HG03135 (cell line): Measurements from ENCODE around the gene QKI.
"Not testable (repeated sequence)": the region's sequence is repeated elsewhere in the genome, so short reads cannot be mapped to it uniquely, and the experiment has no call there.

ENCODE experiments used
- ATAC-seq: cut with Tn5 transposase; IDR thresholded peaks from one replicate; pipeline ENCODE4 v1.9.1; 2021; ENCODE audit warnings: mild to moderate bottlenecking, moderate library complexity; ENCODE audit not compliant: unreplicated experiment

QKI gene

DNA sequence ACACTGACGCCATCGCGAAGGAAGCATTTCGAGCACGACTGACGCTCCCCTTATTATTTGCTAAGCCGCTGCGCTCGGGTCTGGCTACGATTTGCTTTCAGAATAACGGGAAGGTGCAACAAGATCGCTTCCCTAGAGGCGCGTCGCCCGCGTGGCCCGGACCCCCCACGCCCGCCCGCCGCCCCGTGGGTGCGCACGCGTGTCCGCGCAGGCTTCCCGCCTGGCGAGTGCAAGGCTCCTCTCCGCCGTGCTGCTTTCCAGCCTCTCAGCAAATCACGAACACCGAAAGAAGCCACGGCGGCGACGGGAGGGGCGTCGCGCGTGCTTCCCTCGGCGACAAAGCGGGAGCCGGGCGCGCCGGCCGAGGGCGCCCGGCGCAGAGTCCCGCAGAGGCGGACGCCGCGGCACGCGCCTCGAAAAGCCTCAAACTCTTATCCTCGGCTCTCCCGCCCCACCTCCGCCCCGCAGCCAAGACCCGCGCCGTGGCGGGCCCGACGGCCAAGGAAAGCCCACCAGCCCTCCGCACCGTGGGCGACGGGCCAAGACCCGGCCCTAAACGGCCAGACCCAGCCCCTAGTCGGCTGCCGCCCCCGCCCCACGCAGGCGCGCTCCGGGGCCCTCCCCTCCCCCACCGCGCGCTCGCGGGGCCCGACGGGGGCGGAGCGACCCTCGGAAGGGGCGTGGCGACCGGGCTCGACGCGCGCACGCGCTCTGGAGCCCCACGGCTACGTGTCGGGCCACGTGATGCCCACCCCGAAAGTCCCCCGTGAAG is 987 bp upstream of the QKI start:
- ATAC-seq = peak; percentile 45

DNA sequence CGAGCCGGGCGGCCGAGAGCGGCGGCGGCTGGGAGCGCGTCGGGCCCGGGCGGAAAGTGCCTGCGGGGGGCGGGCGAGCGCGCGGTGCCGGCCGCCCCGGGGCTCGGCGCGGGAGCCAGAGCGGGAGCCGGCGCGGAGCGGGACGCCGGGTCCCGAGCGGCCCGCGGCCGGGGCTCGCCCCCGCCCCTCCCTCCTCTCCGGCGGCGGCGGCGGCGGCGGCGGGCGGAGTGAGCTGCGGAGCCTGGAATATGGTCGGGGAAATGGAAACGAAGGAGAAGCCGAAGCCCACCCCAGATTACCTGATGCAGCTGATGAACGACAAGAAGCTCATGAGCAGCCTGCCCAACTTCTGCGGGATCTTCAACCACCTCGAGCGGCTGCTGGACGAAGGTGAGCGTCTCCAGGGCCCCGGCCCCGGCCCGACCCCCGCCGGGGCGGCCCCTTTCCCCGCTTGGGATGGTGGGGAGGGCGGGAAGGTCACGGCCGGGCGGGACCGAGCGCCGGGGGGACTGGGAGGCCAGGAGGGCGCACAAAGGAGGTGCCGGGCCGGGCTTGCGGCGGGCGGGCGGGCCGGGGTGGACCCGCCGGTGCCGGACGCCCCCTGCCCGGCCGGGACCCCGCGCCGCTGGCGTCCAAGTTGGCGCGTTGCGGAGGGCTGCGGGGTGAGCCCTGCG is 565 bp downstream of the QKI start:
- peak; percentile 0 for ATAC-seq

DNA sequence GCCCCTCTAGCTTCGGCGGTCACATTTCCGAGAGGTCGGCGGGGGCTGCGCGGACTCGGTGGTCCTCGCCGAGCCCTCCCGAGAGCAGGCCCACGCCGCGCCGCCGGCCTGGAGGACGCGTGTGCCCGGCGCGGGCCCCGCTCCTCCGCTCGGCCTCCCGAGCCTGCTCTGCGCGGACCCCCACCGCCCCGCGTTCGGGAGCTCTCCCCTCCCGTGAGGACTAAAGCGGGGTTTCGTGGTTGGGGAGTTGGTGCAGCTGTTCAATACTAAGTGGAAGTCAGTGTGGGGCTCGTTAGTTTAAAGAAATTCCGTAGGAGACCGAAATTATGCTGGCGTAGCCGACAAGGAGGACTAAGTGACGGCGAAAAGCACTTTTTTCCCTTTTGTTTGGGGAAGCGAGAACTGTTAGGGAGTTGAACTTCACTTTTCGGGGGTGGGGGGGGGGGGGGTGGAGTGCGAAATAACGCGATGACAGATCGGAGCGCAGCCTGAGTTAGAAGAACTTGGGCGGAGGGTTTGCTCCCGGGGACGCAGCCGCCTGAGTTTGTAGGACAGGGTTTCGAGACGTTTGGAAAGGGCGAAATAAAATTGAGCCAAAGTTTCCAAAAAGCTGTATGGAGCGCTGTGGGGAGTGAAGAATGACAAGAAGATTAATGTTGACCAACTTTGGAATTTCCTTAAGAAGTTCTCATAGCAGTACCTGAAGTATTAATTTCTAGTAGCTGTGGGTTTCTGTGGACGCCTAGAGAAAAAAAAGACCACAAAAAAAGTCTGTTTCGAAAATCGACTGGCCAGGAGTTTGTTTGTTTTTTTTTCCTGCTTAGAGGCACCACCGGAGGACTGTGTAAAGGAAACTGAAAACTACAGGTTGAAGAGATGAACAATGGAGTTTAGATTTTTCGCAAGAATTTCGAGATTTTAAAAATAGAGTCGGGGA is 1.4 kb downstream of the QKI start:
- no peak for ATAC-seq

DNA sequence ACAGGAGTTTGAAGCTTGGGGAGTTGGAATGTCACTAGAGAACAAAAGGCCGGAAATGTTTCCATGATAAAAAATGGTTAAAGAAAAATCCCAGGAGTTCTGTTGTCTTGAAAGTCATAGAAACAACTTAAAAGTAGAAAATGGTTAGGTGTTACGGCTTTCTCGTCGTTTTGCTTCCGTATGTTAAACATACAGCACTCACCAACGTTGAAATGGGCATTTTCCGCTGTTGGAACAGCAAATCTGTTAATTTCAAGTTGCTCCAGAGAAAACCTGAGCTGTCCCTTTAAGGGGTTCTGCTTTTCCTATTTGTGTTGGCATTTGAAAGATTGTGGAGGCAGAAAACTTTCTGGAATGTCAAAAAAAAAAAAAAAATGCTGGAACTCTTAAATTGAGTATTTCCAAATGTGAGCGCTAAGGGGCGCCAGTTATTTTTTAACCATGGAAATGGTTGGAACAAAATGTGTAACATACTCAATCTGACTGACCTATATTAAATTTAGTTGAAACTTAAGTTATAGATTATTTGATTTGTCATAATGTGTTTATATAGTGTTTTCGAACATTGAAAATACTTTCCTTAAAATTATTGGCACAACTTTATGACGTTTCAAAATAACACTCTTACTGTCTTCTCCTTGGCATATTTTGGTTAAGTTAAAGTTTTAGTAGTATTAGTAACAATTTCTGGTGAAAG is 2.2 kb downstream of the QKI start:
- ATAC-seq = no peak

DNA sequence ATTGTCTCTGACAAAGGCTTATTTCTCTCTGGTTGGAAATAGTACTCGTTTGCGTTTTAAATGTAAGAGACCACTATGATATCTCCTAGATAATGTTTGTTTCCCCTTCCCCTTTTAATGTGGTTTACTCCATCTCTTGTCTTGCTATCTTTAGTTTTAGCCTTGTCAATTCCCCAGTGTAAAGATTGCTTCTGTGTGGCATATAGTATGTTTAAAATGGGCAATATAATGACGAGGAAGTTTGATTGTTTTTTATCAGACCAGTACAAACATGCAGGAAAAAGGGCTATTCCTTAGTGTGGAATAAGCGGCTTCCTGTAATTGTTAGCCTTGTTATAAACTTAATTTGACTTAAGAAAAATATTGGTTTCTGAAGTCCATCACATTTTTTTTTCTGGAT is 3.1 kb downstream of the QKI start:
- no peak for ATAC-seq

DNA sequence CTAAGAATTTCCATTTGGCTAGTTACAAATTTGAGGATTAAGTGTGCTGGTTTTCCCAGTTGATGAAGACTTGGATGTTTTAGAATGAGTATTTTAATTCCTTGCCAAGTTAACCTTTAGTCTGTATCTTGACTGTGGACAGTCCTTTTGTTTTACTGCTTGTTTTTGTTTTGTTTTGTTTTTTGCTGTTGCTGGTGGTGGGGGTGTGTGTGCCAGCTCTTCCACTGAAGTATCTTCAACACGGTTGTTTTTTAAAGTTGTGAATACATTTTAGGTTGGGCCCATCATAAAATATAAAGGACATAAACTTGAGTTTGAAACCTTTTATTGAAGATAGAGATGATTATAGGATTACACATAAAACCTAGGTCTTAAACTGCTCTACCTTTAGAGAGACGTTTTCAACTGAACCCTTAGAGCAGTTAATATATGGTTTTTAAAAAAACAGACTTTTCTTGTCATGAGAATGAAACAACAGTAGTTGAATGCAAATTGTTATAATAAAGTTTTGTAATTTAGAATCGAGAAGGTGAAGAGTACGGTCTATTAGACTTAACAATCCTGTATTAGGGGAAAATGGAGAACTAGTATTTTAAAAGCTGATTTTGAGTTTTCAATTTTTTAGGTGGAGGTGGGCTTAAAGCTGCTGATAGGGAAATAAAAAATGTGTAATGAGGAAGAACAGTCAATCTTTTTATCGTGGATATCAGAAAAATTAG is 4.0 kb downstream of the QKI start:
- ATAC-seq = no peak

DNA sequence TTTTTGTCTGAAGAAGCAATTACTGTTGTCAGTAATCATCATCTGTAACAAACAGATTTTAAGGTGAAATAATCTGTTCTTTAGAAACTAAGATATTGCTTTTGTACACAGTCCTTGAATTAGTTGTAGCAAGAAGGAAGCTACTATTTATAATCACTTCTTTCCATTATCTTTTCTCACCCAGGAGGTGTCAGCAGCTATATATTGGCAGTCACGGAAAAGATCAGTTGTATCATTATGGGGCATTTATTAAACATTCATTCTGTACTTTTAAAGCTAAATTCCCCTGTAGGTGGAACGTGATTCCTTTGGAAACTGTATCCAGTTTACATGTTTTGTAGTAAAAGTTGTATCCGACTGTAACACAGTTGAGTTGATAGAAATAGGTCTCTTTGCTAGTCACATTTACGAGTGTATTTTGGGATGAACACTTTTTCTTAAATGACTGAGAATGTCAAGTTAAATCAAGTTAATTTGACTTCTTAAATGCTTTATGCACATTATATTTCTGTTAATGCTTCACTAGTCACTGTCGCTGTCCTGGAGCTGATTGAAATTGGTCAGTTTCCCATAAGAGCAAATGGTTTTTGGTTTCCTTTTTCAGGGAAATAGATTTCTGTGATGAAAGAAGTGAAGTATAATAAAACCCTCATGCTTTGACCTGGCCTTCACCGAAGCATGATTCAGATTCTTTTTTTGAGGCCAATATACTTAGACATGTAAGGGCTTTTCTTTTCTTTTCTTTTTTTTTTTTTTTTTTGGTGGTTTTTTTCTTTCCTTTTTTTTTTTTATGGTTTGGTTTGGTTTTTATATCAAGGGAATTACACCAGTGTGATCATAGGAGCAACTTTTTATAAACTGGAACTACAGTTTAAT is 5.1 kb downstream of the QKI start:
- no peak for ATAC-seq

DNA sequence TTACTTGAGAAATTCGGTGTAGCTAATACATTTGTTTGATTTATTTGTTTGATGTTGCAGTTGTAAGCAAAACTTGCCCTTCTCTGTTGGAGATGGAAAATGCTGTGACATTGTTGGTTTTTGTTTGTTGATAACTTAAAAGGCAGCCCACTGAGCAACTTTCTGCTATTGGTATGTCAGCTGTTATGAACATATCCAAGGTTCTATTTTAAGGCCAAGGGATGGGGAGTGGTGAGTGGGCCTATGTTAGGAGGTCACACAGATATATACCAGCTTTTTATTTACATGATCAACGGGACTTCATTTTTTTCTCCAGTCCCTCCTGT is 5.7 kb downstream of the QKI start:
- ATAC-seq = no peak

DNA sequence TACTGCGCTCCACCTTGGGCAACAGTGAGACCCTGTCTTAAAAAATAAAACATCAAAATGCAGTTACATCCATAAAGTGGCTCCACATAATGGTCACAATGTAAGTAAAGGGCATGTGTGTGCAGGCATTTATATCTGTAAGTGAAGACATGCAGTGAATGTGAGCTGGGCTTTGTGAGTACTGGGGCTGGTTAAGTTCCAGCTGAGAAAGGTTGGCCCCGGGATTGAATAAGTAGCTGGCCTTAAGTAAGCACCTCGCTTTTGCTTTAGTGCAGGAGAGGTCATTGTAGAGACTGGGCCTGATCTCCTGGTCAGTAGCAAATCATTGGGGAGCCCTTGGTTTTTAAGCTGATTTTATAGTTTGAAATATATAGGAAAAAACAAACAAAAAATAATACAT is 8.0 kb downstream of the QKI start:
- ATAC-seq = no peak

DNA sequence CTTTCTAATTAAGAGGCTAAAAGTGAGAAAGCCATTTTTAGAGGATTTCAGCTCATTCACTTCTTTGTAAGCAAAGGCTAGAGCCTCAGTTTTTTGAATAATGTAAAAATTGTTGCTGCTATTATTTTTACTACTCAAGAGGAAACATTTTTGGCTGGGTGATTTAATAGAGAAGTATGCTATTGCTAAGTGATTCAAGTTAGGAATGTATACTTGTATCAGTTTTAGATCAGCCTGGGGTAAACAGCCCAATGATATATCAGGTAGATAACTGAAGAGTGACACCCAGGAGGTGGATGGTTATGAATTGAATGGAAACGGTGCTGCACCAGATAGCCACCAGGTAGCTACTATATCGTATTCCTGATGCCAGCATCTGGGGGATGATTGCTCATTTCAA is 9.2 kb downstream of the QKI start:
- ATAC-seq = no peak

DNA sequence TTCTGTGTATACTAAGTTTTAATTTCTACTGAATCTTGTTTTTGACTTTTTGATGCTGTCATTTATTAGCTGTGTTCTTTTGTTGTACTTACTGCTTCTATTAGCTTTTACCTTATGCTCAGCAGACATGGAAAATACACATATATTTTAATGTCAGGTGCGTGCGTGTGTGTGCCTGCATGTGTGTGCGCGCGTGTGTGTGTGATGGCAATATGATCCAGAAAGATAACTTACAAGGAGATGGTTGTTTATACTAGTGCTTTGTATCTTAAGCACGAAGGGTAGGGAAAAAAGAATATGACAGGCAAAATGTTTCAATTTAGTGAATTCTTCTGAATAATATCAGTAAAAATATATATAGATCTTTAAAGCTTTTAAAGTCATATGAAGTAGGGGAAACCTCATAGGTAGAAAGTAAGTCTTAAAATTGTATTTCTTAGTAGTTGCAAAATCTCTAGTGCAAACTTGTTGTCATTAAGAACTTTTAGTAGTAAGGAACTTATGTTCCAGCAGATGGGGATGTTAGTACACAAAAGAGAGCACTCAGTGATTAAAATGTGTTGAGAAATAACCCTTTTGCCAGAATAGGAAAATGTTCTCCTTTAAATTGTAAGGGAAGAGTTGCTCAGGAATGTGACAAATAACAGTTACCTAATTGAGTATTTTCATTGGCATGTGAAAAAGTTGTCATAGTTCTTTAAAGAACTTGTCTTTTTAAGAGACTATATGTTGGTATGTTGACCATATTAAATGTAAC is 13.2 kb downstream of the QKI start:
- no peak for ATAC-seq

DNA sequence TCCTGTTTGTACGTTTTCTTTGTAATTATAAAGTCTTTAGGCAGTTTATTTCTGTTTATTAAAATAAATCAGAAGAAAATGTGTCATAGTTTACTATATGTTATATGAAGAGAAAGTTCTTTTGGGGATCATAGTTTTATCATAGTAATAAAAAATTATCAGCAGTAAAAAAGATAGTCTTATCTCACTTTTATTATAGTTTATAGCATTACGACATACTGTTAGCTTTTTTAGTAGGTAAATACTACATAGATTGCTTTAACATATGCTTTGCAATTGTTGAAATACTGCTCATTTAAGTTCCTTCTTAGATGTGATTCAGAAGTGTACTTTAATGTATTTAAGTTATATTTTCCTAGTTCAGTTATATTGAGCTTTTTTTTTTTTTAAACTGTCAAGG is 13.9 kb downstream of the QKI start:
- no peak for ATAC-seq

DNA sequence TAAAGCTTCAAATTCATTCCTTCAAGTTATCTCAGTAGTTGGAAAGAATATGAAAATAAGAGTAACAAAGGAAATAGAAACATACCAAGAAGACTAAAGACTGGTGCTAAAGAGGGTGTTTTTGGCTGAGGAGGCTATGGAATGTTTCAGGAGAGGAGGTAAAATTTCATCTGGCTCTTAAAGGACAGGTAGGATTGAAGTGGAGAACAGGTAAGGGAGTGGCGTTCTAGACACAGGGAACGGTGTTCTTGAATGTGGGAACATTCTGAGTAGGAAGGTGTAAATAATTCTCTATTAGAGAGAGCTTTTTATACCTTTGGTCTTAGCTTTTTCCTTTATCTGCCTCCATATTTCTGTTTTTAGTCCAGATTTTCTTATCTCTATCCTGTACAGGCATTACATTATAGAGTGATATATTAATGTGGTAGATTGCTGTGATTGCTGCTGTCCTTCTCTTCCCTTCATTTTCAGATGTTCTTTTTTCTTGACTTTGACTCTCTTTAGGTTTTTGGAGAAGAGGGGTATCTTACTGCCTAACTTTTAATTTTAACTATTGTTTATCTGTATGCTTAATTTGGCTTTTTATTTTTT is 15.4 kb downstream of the QKI start:
- no peak for ATAC-seq

DNA sequence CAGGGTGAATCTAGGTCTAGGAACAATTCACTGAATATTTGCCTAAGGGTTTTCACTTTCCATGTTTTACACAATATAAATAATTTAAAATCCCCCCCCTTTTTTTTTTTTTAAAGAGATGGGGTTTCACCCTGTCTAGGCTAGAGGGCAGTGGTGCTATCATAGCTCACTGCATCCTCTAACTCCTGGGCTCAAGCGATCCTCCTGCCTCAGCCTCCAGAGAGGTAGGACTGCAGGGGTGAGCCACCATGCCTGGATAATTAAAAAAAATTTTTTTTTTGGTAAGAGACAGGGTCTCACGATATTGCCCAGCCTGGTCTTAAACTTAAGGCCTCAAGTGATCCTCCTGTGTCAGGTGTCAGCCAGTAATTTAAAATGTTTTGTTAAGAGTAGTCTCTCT is 17.8 kb downstream of the QKI start:
- ATAC-seq = no peak

DNA sequence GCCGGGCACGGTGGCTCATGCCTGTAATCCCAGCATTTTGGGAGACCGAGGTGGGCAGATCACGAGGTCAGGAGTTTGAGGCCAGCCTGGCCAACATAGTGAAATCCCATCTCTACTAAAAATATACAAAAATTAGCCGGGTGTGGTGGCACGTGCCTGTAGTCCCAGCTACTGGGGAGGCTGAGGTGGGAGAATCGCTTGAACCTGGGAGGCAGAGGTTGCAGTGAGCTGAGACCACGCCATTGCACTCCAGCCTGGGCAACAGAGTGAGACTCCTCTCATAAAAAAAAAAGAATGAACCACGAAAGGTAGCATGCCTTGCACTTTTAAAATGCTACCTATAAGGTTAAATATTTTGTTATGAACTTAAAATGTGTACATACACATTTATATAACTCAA is 19.0 kb downstream of the QKI start:
- not testable (repeated sequence) for ATAC-seq

DNA sequence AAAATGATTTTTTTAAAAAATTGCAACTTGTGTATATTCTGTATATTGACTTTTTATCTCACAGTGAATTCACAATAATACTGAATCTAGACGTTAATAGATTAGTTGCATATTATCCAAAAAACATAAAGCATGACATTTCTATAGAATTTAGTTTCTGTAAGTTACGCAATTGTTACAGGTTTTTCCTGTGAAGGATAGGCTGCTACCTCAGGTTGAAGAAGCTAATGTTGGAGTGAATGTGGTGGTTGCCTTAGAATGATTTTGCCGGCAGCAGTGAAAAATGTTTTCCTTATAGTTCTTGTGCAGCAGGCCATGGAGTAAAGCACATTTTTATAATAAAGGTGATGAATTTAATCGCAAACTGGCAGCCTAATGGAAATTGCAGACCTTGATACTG is 20.5 kb downstream of the QKI start:
- ATAC-seq = no peak

DNA sequence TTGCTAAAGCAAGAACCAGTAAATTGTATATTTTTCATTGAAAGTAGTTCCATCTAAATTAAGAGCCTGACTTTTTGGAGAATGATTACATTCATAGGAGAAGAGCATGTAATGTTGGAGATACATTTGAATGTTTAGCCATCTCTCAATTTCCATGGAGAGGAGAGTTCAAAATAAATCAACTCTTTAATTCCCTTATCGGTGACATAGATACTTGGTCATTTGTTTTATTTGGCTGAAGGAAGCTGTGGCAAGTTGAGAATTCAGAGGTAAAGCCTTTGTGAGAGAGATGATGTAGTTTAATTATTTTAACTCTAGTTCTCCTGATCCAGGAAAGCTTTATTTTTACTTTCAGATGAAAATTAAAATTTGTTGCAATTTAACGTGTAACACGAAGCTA is 22.3 kb downstream of the QKI start:
- no peak for ATAC-seq

DNA sequence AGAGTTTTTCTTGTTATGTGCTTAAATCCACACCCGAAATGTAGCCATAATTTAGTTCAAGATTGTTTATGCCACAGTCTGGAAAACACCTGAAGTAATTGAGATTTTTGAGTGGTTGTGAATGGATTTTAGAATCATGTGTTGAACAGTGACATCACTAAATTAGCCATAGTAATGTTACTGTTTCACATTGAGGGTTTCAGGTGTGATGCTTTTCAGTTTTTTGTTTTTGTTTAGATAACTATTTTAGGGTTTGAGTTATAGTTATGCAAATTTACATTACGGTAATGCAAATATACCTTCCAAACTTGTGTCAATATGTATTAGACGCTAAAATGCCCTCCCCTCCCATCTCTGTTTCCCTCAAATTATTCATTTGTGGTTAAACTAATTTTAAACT is 22.9 kb downstream of the QKI start:
- ATAC-seq = peak; percentile 51
